NCI-H345 (cell line): ENCODE data around the gene PPP4R3B.
"Not testable (repeated sequence)": the region's sequence is repeated elsewhere in the genome, so short reads cannot be mapped to it uniquely, and the experiment has no call there.

Experiments
- DNase-seq: peaks from one replicate; lab custom pipeline; 2025; lab: John Stamatoyannopoulos, UW

Gene PPP4R3B

GRCh38 chr2:55595536-55595935, 21.9 kb downstream of the PPP4R3B start:
- no peak for DNase-seq

- DNase-seq = no peak
Measured at GRCh38 chr2:55592130-55592529, 25.3 kb downstream of the PPP4R3B start.

GRCh38 chr2:55590810-55591440, 26.5 kb downstream of the PPP4R3B start:
- no peak for DNase-seq

GRCh38 chr2:55585451-55586080, 31.9 kb downstream of the PPP4R3B start:
- no peak for DNase-seq

- no peak for DNase-seq
Measured at GRCh38 chr2:55581874-55582547, 35.4 kb downstream of the PPP4R3B start.

GRCh38 chr2:55581435-55581834, 36.0 kb downstream of the PPP4R3B start:
- no peak for DNase-seq

GRCh38 chr2:55569002-55569401, 48.4 kb downstream of the PPP4R3B start:
- not testable (repeated sequence) for DNase-seq

GRCh38 chr2:55567298-55567697, 50.1 kb downstream of the PPP4R3B start:
- no peak for DNase-seq

- no peak for DNase-seq
Measured at GRCh38 chr2:55565613-55566012, 51.8 kb downstream of the PPP4R3B start.

- DNase-seq = no peak
Measured at GRCh38 chr2:55560855-55561254, 56.6 kb downstream of the PPP4R3B start.

GRCh38 chr2:55556809-55557208, 60.6 kb downstream of the PPP4R3B start:
- no peak for DNase-seq

GRCh38 chr2:55555977-55556376, 61.4 kb downstream of the PPP4R3B start:
- DNase-seq = no peak

GRCh38 chr2:55553321-55553720, 64.1 kb downstream of the PPP4R3B start:
- no peak for DNase-seq

- no peak for DNase-seq
Measured at GRCh38 chr2:55550368-55551102, 66.9 kb downstream of the PPP4R3B start.

GRCh38 chr2:55547679-55548078, 69.7 kb downstream of the PPP4R3B start:
- not testable (repeated sequence) for DNase-seq

GRCh38 chr2:55547001-55547400, 70.4 kb downstream of the PPP4R3B start:
- no peak for DNase-seq

- DNase-seq = no peak
Measured at GRCh38 chr2:55530539-55531081, 86.8 kb downstream of the PPP4R3B start.

GRCh38 chr2:55526174-55526573, 91.2 kb downstream of the PPP4R3B start:
- DNase-seq = no peak

- no peak for DNase-seq
Measured at GRCh38 chr2:55524884-55525437, 92.5 kb downstream of the PPP4R3B start.

- DNase-seq = peak; percentile 55
Measured at GRCh38 chr2:55519938-55520885, 97.2 kb downstream of the PPP4R3B start.

GRCh38 chr2:55518841-55519165, 98.6 kb downstream of the PPP4R3B start:
- peak; percentile 39 for DNase-seq
